Measurements from ENCODE around the gene FBXO38.
A peak's percentile ranks its signal among the peaks of the same experiment; 100 is the strongest.

The FBXO38 gene

GRCh38 chr5:148383564-148384379 lies at the start of gene FBXO38:
Gene FBXO38, plus strand, starts transcription at chr5:148383958. Its CDS starts 10,819 bp downstream, at chr5:148394777.
- DNase-seq = peak; percentile 96 to 97

GRCh38 chr5:148335259-148335658 lies 48.5 kb upstream of the FBXO38 start, which contains the start of gene SPINK9:
Gene SPINK9, plus strand, starts transcription at chr5:148335559. Its CDS starts 55 bp downstream, at chr5:148335614.
- DNase-seq = no peak

- no peak for DNase-seq
These were observed 46.9 kb upstream of the FBXO38 start for GRCh38 chr5:148336704-148337435.

GRCh38 chr5:148342371-148343045 lies 41.2 kb upstream of the FBXO38 start:
- no peak for DNase-seq

GRCh38 chr5:148343046-148343407 lies 40.7 kb upstream of the FBXO38 start:
- no peak for DNase-seq

- no peak for DNase-seq
These were observed 39.9 kb upstream of the FBXO38 start for GRCh38 chr5:148343603-148344487.

GRCh38 chr5:148347706-148348105 lies 36.1 kb upstream of the FBXO38 start:
- DNase-seq = no peak

GRCh38 chr5:148352696-148353095 lies 31.1 kb upstream of the FBXO38 start:
- DNase-seq = no peak

- DNase-seq = no peak
These were observed 30.1 kb upstream of the FBXO38 start for GRCh38 chr5:148353634-148354033.

GRCh38 chr5:148364343-148364742 lies 19.4 kb upstream of the FBXO38 start:
- DNase-seq = no peak

GRCh38 chr5:148368299-148368698 lies 15.5 kb upstream of the FBXO38 start:
- no peak for DNase-seq

- no peak for DNase-seq
These were observed 11.5 kb upstream of the FBXO38 start for GRCh38 chr5:148372166-148372725.

GRCh38 chr5:148372893-148373292 lies 10.9 kb upstream of the FBXO38 start:
- no peak for DNase-seq

GRCh38 chr5:148374690-148375360 lies 8.9 kb upstream of the FBXO38 start:
- peak; percentile 78 to 80 for DNase-seq

- no peak for DNase-seq
These were observed 7.6 kb upstream of the FBXO38 start for GRCh38 chr5:148376198-148376597.

- DNase-seq = no peak
These were observed 5.1 kb upstream of the FBXO38 start for GRCh38 chr5:148378670-148379069.

- no peak for DNase-seq
These were observed 4.4 kb upstream of the FBXO38 start for GRCh38 chr5:148379340-148379739.

GRCh38 chr5:148381906-148382305 lies 1.9 kb upstream of the FBXO38 start:
- no peak for DNase-seq

- DNase-seq = no peak
These were observed 797 bp upstream of the FBXO38 start for GRCh38 chr5:148382961-148383360.

- peak in 1 of 2 experiments; percentile 29 for DNase-seq
These were observed 601 bp downstream of the FBXO38 start for GRCh38 chr5:148384380-148384737.

- DNase-seq = no peak
These were observed 1.3 kb downstream of the FBXO38 start for GRCh38 chr5:148385094-148385493.

- DNase-seq = no peak
These were observed 2.3 kb downstream of the FBXO38 start for GRCh38 chr5:148386041-148386440.

Data from Kasumi-1 (cell line).